ENCODE results near the gene C13orf46.

The C13orf46 gene

GRCh38 chr13:114009590-114010400 lies 35.9 kb upstream of the C13orf46 start:
- no peak for TF ChIP-seq CTCF (conservative IDR thresholded peaks at IDR 0.05; ENCODE audit: low read depth, low read length)
- no peak overlapping the region for H3K4me3 ChIP-seq (ENCODE audit: low read depth, low read length)
- no peak for DNase-seq (ENCODE audit: low read depth)

GRCh38 chr13:114008964-114009589 lies 35.2 kb upstream of the C13orf46 start:
- no peak for TF ChIP-seq CTCF (conservative IDR thresholded peaks at IDR 0.05; ENCODE audit: low read depth, low read length)
- DNase-seq (ENCODE audit: low read depth) = no peak
- no peak overlapping the region for H3K4me3 ChIP-seq (ENCODE audit: low read depth, low read length)

GRCh38 chr13:114007566-114007965 lies 33.7 kb upstream of the C13orf46 start:
- no peak for TF ChIP-seq CTCF (conservative IDR thresholded peaks at IDR 0.05; ENCODE audit: low read depth, low read length)
- DNase-seq (ENCODE audit: low read depth) = no peak
- no peak overlapping the region for H3K4me3 ChIP-seq (ENCODE audit: low read depth, low read length)

DNA sequence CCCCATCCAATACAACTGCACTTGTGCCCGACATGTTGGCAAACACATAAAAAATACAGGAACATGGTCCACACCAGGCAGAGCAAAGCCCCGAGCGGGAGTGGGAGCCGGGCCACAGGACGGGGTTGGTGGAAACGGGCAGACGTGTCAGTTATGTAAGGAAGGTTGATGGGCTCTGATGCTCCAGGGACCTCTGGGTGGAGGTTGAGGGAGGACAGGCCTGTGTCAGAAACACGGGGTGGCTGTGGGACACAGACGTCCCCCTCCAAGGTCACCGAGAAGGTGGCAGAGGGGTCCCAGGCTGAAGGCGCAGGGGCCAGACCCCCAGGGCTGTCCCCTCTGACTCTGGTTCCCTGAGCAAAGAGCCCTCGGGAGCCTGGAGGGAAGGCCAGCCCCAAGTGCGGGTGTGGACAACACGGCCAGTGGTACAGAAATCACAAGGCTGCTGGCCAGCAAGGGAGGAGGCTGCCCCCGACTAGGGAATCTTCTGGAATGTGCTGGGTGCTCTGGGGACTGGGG lies 31.4 kb upstream of the C13orf46 start:
- no peak for DNase-seq (ENCODE audit: low read depth)
- no peak for TF ChIP-seq CTCF (conservative IDR thresholded peaks at IDR 0.05; ENCODE audit: low read depth, low read length)
- H3K4me3 ChIP-seq (ENCODE audit: low read depth, low read length) = no peak overlapping the region

DNA sequence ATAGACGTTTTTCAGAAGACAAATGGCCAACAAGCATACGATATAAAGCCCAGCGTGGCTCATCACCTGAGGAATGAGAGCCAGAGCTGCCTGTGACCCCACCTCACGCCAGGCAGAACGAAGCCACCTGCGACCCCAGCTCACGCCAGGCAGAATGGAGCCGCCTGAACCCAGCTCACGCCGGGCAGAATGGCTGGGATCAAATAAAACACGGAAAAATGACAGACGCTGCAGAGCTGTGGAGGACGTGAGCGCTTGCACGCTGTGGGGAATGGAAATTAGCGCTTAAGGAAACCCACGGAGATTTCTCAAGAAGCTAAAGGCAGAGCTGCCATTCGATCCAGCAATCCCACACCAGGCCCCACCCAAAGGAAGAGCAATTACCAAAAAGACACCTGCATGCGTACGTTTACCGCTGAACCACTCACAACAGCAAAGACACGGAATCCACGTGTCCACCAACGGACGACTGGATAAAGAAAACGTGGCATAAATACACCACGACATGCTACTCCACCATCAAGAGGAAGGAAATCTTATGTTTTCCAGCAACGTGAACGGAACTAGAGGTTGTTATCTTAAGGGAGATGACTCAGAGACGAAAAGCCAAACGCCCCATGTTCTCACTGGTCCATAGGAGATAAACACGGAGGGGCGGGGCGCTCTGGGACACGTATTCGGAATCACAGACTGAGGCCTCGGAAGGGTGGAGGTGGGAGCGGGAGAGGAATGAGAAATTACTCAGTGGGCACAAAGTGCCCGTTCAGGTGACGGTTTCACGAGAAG lies 30.7 kb upstream of the C13orf46 start:
- no peak for TF ChIP-seq CTCF (conservative IDR thresholded peaks at IDR 0.05; ENCODE audit: low read depth, low read length)
- DNase-seq (ENCODE audit: low read depth) = peak; percentile 92
- no peak overlapping the region for H3K4me3 ChIP-seq (ENCODE audit: low read depth, low read length)

GRCh38 chr13:114002771-114003321 lies 29.0 kb upstream of the C13orf46 start:
- TF ChIP-seq CTCF (conservative IDR thresholded peaks at IDR 0.05; ENCODE audit: low read depth, low read length) = no peak
- no peak for DNase-seq (ENCODE audit: low read depth)
- H3K4me3 ChIP-seq (ENCODE audit: low read depth, low read length) = no peak overlapping the region
